GM21825 (cell line): ENCODE data around the gene NEK2.
"Not testable (repeated sequence)": the region's sequence is repeated elsewhere in the genome, so short reads cannot be mapped to it uniquely, and the experiment has no call there.

ENCODE experiments used
- ATAC-seq: cut with Tn5 transposase; IDR thresholded peaks from one replicate; pipeline ENCODE4 v1.9.1; 2021; ENCODE audit warnings: mild to moderate bottlenecking, moderate library complexity; ENCODE audit not compliant: unreplicated experiment

NEK2 gene

DNA sequence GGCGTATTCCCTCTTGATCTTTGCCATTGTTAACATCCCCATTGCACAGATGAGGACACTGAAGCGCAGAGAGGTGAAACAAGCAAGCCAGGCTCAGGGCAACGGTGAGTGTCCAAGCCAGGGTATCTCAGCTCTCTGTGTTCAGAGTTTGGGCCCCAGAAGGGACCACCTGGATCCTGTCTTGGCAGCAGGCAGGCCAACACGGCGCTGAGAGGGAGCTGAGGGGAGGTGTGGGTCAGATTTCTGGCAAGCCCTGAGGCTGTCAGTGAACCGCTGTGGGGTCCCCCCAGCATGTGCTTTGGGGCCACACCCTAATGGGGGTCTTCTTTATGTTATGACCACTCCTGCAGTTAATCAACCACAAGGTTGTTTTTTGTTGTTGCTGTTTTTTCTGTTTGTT is 23.1 kb downstream of the NEK2 start:
- ATAC-seq = no peak

DNA sequence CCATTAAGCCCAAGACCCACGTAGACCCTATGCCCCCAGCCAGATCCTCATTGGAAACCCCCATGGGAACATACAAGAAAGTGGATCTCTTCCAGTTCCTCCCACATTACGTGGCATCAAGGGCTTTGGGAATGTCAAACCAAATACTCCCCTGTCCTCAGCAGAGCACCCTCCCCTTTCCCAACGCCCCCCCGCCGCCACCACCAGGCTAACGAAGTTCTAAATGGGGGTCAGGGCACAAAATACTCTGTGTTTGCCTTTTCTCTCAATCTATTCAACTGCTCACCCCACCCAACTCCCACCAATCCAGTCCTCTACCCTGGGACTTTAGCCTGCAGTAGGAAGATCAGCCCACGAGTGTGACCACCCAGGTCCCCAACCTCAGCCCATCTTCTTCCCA is 24.5 kb downstream of the NEK2 start:
- ATAC-seq = no peak

DNA sequence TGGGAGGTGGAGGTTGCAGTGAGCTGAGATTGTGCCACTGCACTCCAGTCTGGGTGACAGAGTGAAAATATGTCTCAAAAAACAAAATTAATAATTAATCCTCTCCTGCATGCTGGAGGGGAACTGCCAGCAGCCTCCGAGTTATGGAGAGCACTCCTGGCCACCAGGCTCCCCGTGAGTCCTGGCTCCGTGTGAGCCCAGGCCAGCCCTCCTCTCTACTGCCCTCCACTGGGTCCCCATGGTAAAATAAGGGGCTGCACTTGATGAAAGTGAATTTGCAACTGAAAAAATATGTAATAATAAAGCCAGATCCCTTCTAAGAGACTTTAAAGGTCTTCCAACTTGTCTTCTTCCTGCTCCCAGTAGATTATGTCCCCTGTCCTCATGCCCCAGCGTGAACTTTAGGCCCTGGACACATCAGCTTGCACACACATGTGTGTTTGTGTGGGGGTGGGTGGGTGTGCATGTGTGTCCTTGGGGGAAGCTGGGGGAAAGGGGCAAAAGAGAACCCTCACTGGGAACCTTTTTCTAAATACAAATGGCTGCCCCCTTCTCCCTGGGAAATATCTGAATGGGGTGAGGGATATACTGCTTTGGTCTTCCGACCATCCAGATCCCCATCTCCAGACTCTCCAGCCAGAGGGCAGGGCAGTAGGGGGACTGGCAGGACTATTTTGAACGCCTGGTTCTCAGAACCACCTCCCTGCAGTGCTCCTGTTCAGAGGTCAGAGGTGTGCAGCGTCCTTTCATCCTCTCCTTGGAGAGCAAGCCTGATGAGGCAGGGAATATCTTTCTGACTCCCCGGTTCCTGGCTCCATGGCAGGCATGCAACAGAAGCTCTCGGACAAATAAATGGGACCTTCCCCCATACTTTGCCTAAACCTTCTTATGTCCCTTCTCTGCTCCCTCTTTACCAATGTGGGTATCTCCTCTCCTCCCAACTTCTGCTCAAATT is 26.2 kb downstream of the NEK2 start:
- no peak for ATAC-seq

GRCh38 chr1:211648336-211648735 is 27.1 kb downstream of the NEK2 start:
- no peak for ATAC-seq

DNA sequence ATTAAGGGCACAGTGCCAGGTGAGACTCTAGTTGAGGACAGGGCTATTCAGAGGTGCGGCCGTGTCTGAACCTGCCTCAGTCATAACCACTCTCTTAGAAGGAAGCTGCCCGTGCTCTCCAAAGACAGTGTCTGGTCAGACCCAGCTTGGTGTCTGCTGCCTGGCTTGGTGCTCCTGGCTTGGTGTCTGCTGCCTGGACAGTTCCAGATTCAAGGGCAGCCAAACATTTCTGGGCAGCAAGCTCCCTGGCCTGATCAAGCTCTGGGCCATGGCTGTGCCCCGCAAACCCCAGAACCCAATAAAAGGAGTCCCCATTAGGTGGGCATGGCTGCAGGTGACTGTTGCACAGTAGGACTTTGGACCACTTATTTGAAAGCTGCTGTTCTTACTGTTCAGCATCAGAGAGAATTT is 27.7 kb downstream of the NEK2 start:
- ATAC-seq = no peak

GRCh38 chr1:211646566-211646965 is 28.9 kb downstream of the NEK2 start:
- ATAC-seq = no peak

- ATAC-seq = not testable (repeated sequence)
Measured at GRCh38 chr1:211645601-211646000, 29.8 kb downstream of the NEK2 start.

- no peak for ATAC-seq
Measured at GRCh38 chr1:211644653-211645052, 30.8 kb downstream of the NEK2 start.

DNA sequence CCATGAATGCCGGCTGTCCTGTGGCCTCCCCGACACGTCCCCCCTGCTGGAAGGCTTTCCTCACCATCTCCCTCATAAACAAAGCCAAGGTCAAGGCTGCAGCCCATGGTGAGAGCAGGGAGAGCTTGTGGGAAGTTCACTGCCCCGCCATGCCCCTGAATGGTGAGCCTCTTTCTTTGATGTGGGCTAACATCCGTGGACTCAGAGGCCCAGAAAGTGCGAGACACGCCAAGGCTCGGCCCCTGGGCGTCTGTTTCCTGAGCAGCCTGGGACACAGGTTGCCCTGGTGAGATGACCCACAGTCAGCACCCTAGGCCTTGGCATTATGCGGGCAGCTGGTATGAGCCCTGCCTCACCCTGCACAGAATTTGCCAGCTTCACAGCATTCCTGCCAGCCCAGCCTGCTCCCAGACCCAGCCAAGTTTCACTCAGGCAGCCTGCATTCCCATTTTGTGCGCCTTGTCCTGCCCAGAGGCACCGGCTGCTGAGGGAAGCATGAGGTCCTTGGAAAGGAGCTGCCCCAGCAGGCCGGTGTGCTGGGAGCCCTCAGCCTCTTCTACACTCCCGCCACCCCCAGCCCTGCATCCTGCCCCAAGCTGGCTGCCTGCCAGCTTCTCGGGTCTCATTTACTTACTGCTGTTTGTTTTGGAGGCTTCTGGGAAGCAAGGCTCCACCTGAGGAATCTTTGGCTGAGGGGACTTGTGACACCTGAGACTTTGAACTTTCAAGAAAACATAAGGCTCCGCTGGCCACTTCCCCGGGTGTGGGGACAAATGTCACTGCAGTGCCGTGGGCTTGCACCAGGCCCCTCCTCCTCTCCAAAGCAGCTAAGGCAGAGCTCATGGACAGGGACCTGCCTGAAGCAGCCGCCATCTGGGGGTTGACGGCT is 31.9 kb downstream of the NEK2 start:
- no peak for ATAC-seq

- no peak for ATAC-seq
Measured at GRCh38 chr1:211642870-211643269, 32.6 kb downstream of the NEK2 start.

DNA sequence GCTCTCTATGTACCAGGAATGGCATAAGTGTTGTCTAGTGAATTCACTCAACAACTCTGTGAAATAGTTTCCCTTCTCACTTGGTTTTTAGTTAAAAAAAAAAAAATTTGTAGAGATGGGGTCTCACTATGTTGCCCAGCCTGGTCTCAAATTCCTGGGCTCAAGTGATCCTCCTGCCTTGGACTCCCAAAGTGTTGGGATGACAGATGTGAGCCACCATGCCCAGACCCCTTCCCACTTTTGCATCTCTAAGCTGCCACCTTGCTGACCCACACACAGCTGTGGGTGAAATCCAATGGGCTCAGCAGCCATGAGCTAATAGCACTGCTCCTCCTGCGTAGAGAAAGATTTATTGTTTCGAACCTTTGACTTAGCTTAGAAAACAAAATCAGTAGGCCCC is 33.5 kb downstream of the NEK2 start:
- ATAC-seq = no peak

DNA sequence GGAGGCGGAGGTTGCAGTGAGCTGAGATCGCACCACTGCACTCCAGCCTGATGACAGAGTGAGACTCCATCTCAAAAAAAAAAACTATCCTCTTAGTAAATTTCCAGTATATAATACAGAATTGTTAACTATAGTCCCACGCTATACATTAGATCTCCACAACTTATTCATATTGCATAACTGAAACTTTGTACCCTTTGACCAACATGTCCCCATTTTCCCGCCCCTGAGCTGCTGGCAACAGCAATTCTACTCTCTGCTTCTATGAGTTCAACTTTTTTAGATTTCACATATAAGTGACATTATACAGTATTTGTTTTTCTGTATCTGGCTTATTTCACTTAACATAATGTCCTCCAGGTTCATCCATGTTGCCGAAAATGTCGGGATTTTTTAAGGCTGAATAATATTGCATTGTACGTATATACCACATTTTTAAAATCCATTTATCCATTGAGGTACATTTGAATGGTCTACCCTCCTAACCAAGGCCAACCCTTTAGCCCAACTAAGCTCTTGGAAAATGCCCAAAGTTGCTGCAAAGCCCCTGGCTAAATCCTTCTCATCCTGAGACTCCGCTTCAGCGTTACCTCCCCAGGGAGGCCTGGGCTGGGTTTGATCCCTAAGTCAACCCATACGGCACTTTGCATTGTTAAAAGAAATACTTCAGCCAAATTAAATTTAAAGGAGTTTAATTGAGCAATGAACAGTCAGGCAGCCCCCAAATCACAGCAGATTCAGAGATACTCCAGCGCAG is 34.2 kb downstream of the NEK2 start:
- no peak for ATAC-seq

DNA sequence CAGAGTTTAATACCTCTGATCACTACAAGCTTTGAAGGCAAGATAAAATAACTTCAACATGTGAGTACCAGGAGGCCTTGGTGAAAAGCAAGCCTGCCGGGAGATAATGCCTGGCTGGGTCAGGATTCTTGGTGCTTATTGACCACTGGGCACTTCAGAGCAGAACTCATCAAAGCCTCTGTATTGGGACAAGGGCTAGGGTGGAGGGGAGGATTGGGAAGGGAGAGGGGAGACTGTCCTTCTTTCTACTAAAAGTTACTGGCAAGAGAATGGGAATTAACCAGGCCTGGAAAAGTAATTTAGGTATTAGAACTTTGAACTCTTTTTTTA is 35.2 kb downstream of the NEK2 start:
- no peak for ATAC-seq

DNA sequence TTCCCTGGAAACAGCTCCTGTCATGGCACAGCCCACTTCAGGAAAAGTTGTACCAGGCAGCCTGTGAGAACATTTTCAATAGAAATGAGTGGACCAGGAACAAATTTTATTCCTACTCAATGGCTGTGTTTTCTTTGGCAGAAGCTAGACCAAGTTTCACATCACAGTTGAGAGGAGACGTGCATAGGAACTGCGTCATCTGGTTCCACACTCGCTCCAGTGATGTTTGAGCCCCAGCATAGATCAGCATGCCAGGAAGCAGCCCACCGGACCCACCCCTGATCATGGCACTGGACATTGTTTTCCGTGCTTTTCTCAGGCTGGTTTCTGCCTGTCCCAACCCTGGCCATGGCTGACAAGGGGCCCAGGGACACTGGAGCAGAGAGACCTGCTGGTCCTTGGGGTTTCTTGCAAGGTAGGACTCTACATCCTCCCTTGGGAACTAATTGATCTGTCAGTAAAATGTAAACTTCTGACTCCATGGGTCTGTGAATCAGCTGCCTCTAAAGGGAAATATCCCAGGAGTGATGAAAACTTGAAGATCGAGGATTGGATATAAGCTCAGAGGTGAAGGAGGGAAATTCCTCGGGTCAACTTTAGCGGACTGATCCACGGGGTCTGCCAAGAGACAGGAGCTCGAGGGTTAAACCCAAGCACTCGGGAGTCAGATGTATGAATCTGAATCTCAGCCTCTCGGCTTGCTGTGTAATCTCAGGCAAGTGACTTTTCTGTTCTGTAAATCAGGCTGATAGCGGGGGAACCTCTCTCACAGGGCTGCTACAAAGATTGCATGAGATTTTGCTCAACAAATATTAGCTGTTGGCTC is 35.7 kb downstream of the NEK2 start:
- no peak for ATAC-seq

- ATAC-seq = no peak
Measured at GRCh38 chr1:211638689-211639101, 36.7 kb downstream of the NEK2 start.

DNA sequence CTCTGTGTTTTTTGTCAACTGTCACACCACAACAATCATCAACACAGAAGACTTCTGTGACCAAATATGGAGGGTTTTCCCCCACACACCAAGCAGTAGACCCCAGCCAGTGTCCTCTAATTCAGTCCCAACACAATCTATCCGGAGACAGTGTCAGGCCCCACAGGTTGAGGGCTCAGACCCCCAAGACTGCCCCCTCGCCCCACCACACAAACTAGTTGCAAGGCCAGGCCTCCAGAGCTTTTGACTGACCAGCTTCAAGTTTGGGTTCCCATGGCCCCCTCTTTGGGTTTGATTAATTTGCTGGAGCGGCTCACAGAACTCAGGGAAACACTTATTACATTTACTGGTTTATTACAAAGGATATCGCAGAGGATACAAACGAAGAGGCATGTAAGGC is 37.2 kb downstream of the NEK2 start:
- ATAC-seq = no peak

GRCh38 chr1:211637066-211637465 is 38.4 kb downstream of the NEK2 start:
- no peak for ATAC-seq

- ATAC-seq = not testable (repeated sequence)
Measured at GRCh38 chr1:211636575-211637029, 38.8 kb downstream of the NEK2 start.

DNA sequence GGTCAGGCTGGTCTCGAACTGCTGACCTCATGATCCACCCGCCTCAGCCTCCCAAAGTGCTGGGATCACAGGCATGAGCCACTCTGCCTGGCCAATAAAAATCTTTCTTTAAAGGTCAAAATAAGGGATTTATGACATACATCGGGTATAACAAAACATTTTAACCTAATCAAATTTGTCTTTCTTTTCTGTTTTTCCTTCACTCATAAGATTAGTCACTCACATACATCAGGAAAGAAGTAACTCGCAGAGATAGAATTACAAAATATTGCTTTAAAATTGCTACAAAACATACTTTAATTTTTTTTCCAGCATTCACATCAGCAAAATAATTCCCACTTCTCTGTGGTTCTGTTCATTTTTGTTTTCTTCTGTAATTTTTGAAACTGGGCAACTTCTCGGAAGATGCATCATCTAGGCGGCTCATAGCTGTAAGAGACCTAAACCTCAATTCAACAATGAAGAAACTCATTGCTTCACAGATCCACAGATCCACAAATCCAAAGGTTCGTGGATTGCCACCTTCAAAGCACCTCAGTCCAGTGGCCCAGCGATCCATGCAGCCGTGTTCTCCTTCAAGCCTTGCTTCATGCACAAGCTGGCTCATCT is 39.7 kb downstream of the NEK2 start:
- no peak for ATAC-seq

DNA sequence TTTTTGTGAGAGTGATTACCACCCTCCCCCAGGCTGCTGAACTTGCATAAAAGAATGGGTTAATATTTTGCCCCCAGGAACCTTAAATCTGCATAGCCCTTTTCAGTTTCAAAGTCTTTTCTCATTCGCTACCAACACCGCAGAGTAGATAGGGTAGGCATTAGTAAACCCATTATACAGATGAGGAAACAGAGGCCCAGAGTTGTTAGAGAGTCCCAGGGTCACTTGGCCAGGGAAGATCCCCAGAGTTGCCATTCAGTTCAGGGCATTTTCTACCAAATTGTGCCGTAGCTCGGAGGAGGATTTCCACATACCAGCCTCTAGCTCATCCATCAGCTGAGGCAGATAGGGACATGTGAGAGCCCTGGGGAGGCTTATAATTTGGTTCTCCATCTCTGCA is 40.5 kb downstream of the NEK2 start:
- ATAC-seq = no peak
